ENCODE measurements around the gene C15orf62.

- TF ChIP-seq, protein P1, sequence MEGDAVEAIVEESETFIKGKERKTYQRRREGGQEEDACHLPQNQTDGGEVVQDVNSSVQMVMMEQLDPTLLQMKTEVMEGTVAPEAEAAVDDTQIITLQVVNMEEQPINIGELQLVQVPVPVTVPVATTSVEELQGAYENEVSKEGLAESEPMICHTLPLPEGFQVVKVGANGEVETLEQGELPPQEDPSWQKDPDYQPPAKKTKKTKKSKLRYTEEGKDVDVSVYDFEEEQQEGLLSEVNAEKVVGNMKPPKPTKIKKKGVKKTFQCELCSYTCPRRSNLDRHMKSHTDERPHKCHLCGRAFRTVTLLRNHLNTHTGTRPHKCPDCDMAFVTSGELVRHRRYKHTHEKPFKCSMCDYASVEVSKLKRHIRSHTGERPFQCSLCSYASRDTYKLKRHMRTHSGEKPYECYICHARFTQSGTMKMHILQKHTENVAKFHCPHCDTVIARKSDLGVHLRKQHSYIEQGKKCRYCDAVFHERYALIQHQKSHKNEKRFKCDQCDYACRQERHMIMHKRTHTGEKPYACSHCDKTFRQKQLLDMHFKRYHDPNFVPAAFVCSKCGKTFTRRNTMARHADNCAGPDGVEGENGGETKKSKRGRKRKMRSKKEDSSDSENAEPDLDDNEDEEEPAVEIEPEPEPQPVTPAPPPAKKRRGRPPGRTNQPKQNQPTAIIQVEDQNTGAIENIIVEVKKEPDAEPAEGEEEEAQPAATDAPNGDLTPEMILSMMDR (IDR thresholded peaks at IDR 0.05), result no peak
- TF ChIP-seq POLR2A (IDR thresholded peaks at IDR 0.05), result no peak
These were observed 48.1 kb upstream of the C15orf62 start for GRCh38 chr15:40721701-40722100.

All from prostate gland (tissue), 2 donors.